ENCODE measurements around the gene KCTD16.

KCTD16 gene

DNA sequence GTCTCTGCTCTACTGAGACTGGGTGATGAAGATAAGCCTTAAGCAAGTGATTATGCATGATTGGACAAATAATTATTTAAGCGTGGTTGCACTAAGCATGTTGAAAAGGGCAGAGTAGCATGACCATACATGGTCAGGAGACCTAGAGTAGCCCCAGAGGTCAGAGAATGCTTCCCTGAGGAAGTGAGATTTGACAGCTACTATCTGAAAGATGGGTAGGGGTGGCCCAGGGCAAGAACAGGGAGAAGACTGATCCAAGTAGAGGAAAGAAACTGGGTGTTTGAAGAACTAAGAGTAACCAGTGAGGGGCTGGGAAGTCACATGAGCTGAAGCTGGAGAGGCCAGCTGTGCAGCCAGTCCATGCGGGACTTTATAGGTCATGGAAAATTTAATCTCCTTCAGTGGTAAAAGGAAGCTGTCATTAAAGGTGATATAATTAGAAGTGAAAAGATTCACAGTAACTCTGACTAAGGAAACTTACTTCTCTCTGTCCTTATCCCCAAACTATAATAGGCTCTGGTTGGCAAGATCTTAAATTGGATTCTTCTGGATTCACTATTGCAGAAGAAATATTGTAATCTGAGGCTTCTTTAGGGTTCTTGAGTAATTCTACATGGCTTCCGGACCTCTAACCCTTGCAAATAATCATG lies 35.4 kb upstream of the KCTD16 start:
- TF ChIP-seq ZFP30 (CRISPR knock-in tag; IDR thresholded peaks at IDR 0.05) = no peak
- TF ChIP-seq, protein P1, sequence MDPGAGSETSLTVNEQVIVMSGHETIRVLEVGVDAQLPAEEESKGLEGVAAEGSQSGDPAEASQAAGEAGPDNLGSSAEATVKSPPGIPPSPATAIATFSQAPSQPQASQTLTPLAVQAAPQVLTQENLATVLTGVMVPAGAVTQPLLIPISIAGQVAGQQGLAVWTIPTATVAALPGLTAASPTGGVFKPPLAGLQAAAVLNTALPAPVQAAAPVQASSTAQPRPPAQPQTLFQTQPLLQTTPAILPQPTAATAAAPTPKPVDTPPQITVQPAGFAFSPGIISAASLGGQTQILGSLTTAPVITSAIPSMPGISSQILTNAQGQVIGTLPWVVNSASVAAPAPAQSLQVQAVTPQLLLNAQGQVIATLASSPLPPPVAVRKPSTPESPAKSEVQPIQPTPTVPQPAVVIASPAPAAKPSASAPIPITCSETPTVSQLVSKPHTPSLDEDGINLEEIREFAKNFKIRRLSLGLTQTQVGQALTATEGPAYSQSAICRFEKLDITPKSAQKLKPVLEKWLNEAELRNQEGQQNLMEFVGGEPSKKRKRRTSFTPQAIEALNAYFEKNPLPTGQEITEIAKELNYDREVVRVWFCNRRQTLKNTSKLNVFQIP (CRISPR knock-in tag; IDR thresholded peaks at IDR 0.05; ENCODE audit: borderline replicate concordance, low read depth) = no peak
- no peak for TF ChIP-seq ARNTL (CRISPR knock-in tag; IDR thresholded peaks at IDR 0.05; ENCODE audit: borderline replicate concordance, low read depth)
- TF ChIP-seq ZFP3 (CRISPR knock-in tag; IDR thresholded peaks at IDR 0.05) = no peak
- no peak for TF ChIP-seq ZNF70 (CRISPR knock-in tag; IDR thresholded peaks at IDR 0.05)
- no peak for TF ChIP-seq ESRRG (CRISPR knock-in tag; IDR thresholded peaks at IDR 0.05)
- no peak for TF ChIP-seq ISL1 (CRISPR knock-in tag; IDR thresholded peaks at IDR 0.05)
- no peak for TF ChIP-seq RARB (CRISPR knock-in tag; IDR thresholded peaks at IDR 0.05)
- TF ChIP-seq, protein P2, sequence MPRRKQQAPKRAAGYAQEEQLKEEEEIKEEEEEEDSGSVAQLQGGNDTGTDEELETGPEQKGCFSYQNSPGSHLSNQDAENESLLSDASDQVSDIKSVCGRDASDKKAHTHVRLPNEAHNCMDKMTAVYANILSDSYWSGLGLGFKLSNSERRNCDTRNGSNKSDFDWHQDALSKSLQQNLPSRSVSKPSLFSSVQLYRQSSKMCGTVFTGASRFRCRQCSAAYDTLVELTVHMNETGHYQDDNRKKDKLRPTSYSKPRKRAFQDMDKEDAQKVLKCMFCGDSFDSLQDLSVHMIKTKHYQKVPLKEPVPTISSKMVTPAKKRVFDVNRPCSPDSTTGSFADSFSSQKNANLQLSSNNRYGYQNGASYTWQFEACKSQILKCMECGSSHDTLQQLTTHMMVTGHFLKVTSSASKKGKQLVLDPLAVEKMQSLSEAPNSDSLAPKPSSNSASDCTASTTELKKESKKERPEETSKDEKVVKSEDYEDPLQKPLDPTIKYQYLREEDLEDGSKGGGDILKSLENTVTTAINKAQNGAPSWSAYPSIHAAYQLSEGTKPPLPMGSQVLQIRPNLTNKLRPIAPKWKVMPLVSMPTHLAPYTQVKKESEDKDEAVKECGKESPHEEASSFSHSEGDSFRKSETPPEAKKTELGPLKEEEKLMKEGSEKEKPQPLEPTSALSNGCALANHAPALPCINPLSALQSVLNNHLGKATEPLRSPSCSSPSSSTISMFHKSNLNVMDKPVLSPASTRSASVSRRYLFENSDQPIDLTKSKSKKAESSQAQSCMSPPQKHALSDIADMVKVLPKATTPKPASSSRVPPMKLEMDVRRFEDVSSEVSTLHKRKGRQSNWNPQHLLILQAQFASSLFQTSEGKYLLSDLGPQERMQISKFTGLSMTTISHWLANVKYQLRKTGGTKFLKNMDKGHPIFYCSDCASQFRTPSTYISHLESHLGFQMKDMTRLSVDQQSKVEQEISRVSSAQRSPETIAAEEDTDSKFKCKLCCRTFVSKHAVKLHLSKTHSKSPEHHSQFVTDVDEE (CRISPR knock-in tag; IDR thresholded peaks at IDR 0.05) = no peak
- no peak for TF ChIP-seq SNAI2 (CRISPR knock-in tag; IDR thresholded peaks at IDR 0.05)
- TF ChIP-seq CSDC2 (CRISPR knock-in tag; IDR thresholded peaks at IDR 0.05) = no peak
- TF ChIP-seq TOX (CRISPR knock-in tag; IDR thresholded peaks at IDR 0.05; ENCODE audit: borderline replicate concordance) = no peak
- TF ChIP-seq, protein P3, sequence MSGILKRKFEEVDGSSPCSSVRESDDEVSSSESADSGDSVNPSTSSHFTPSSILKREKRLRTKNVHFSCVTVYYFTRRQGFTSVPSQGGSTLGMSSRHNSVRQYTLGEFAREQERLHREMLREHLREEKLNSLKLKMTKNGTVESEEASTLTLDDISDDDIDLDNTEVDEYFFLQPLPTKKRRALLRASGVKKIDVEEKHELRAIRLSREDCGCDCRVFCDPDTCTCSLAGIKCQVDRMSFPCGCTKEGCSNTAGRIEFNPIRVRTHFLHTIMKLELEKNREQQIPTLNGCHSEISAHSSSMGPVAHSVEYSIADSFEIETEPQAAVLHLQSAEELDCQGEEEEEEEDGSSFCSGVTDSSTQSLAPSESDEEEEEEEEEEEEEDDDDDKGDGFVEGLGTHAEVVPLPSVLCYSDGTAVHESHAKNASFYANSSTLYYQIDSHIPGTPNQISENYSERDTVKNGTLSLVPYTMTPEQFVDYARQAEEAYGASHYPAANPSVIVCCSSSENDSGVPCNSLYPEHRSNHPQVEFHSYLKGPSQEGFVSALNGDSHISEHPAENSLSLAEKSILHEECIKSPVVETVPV (CRISPR knock-in tag; IDR thresholded peaks at IDR 0.05) = no peak
- no peak for TF ChIP-seq TCF4 (CRISPR knock-in tag; IDR thresholded peaks at IDR 0.05; ENCODE audit: borderline replicate concordance)
- no peak for TF ChIP-seq ZC3H10 (CRISPR knock-in tag; IDR thresholded peaks at IDR 0.05)
- TF ChIP-seq, protein P4, sequence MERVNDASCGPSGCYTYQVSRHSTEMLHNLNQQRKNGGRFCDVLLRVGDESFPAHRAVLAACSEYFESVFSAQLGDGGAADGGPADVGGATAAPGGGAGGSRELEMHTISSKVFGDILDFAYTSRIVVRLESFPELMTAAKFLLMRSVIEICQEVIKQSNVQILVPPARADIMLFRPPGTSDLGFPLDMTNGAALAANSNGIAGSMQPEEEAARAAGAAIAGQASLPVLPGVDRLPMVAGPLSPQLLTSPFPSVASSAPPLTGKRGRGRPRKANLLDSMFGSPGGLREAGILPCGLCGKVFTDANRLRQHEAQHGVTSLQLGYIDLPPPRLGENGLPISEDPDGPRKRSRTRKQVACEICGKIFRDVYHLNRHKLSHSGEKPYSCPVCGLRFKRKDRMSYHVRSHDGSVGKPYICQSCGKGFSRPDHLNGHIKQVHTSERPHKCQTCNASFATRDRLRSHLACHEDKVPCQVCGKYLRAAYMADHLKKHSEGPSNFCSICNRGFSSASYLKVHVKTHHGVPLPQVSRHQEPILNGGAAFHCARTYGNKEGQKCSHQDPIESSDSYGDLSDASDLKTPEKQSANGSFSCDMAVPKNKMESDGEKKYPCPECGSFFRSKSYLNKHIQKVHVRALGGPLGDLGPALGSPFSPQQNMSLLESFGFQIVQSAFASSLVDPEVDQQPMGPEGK (CRISPR knock-in tag; IDR thresholded peaks at IDR 0.05; ENCODE audit: borderline replicate concordance) = no peak
- TF ChIP-seq, protein P5, sequence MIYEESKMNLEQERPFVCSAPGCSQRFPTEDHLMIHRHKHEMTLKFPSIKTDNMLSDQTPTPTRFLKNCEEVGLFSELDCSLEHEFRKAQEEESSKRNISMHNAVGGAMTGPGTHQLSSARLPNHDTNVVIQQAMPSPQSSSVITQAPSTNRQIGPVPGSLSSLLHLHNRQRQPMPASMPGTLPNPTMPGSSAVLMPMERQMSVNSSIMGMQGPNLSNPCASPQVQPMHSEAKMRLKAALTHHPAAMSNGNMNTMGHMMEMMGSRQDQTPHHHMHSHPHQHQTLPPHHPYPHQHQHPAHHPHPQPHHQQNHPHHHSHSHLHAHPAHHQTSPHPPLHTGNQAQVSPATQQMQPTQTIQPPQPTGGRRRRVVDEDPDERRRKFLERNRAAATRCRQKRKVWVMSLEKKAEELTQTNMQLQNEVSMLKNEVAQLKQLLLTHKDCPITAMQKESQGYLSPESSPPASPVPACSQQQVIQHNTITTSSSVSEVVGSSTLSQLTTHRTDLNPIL (CRISPR knock-in tag; IDR thresholded peaks at IDR 0.05; ENCODE audit: low read depth) = no peak

DNA sequence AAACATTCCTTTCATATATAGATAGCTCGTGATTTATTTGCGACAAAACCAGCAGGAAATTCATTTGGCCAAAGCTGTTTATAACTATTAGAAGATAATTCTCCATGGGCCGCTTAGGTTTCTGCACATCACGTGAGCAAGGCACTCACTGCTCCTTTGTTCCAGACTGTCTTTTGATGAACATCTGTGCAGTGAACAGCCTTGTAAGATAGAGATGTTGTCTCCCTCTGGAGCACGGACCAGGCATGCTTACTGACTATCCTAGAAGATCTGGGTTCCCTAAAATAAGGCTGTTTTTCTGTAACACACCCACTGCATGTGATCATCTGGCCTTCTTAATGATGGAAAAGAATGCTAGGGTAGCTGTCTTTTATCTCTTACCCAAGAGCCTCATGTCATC lies 31.1 kb upstream of the KCTD16 start:
- ATAC-seq = no peak
- no peak for TF ChIP-seq ZNF565 (CRISPR knock-in tag; conservative IDR thresholded peaks at IDR 0.05; ENCODE audit: low read depth)
- TF ChIP-seq BACH2 (CRISPR knock-in tag; IDR thresholded peaks at IDR 0.05; ENCODE audit: borderline replicate concordance) = no peak
- TF ChIP-seq, protein P3 (CRISPR knock-in tag; IDR thresholded peaks at IDR 0.05) = no peak
- no peak for TF ChIP-seq CSDC2 (CRISPR knock-in tag; IDR thresholded peaks at IDR 0.05)
- TF ChIP-seq, protein P2 (CRISPR knock-in tag; IDR thresholded peaks at IDR 0.05) = no peak
- TF ChIP-seq, protein P1 (CRISPR knock-in tag; IDR thresholded peaks at IDR 0.05; ENCODE audit: borderline replicate concordance, low read depth) = no peak
- no peak for TF ChIP-seq ESRRG (CRISPR knock-in tag; IDR thresholded peaks at IDR 0.05)
- no peak for TF ChIP-seq SNAI2 (CRISPR knock-in tag; IDR thresholded peaks at IDR 0.05)
- TF ChIP-seq GLIS3 (CRISPR knock-in tag; IDR thresholded peaks at IDR 0.05) = no peak
- TF ChIP-seq ARNTL (CRISPR knock-in tag; IDR thresholded peaks at IDR 0.05; ENCODE audit: borderline replicate concordance, low read depth) = no peak
- no peak for TF ChIP-seq ZC3H10 (CRISPR knock-in tag; IDR thresholded peaks at IDR 0.05)
- TF ChIP-seq OSR1 (CRISPR knock-in tag; IDR thresholded peaks at IDR 0.05) = no peak

More for the DNA sequence above, 35.4 kb upstream of the KCTD16 start:
- no peak for ATAC-seq
